Measurements from ENCODE around the gene SYT12.

SYT12 gene

DNA sequence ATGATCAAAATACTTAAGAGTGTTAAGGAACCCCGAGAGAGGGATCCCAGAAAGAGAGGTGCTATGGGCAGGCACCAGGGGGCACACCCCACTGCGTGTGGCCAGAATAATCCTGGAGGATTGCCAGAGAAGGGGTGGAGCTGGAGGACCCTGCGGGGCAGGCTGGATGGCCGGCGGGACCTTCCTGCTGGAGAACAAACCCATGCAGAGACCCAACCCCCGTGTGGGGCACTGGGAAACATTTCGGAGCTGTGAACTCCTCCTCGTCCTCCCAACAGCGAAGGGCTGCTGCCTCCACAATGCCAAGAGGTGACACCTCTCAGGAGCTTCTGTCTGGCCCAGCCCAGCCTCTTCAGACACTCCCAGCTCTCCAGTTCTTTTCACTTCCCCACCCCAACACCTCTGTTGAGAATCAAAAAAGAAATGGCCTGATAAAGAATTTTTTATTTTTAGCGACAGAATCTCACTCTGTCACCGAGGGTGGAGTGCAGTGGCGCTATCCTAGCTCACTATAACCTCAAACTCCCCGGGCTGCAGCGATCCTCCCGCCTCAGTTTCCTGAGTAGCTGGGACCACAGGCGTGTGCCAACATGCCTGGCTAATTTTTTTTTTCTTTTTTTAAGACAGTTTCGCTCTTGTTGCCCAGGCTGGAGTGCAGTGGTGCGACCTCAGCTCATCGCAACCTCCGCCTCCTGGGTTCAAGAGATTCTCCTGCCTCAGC, 59.3 kb downstream of the SYT12 start:
- no peak overlapping the region for H3K27ac ChIP-seq (ENCODE audit: low read depth, low read length)
- no peaks in the 10 kb centered on the region for H3K27me3 ChIP-seq (ENCODE audit: insufficient read depth, low read length)
- H3K9ac ChIP-seq (ENCODE audit: low read depth, low read length), result no peak overlapping the region
- peak overlapping the region; percentile 25; the same call in 1 of the 2 replicates for H3K4me3 ChIP-seq (ENCODE audit: low read length)
- no peaks in the 10 kb centered on the region for H3K4me1 ChIP-seq (ENCODE audit: insufficient read depth, low read length)
- no peaks in the 10 kb centered on the region for H3K9me3 ChIP-seq (ENCODE audit: insufficient read depth, low read depth, low read length)
- 53% methylated on average over 20 of the region's 20 CpGs for WGBS
- no peaks in the 10 kb centered on the region for H3K36me3 ChIP-seq (ENCODE audit: insufficient read depth, low read length)

DNA sequence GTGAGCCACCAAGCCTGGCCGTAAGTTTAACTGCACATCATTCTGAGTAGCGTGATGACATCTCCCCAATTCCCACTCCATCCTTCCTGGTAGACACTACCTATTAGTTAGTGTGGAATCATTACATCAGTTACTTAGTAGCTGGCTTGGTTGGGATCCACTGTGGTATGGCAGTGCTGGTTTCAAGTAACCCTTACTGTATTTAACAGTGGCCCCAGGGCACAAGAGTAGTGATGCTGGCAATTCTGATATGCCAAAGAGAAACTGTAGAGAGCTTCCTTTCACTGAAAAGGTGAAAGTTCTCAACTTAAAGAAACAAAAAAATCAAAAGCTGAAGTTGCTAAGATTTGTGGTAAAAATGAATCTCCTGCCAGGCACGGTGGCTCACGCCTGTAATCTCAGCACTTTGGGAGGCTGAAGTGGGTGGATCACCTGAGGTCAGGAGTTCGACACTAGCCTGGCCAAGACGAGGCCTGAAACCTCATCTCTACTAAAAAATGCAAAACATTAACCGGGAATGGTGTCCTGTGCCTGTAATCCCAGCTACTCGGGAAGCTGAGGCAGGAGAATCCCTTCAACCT, 60.9 kb downstream of the SYT12 start:
- no peaks in the 10 kb centered on the region for H3K27me3 ChIP-seq (ENCODE audit: insufficient read depth, low read length)
- no peak overlapping the region for H3K9ac ChIP-seq (ENCODE audit: low read depth, low read length)
- H3K4me3 ChIP-seq (ENCODE audit: low read length), result no peak overlapping the region
- H3K36me3 ChIP-seq (ENCODE audit: insufficient read depth, low read length), result no peaks in the 10 kb centered on the region
- no peaks in the 10 kb centered on the region for H3K9me3 ChIP-seq (ENCODE audit: insufficient read depth, low read depth, low read length)
- no peaks in the 10 kb centered on the region for H3K4me1 ChIP-seq (ENCODE audit: insufficient read depth, low read length)
- 89% methylated on average over 7 of the region's 8 CpGs for WGBS
- H3K27ac ChIP-seq (ENCODE audit: low read depth, low read length), result no peak overlapping the region

GRCh38 chr11:67085617-67086016, 62.7 kb downstream of the SYT12 start:
- Histone ChIP-seq H3K9ac (ENCODE audit: low read depth, low read length) (no peak overlapping the region), H3K27ac (ENCODE audit: low read depth, low read length) (no peak overlapping the region), H3K9me3 (ENCODE audit: insufficient read depth, low read depth, low read length) (no peaks in the 10 kb centered on the region), H3K4me3 (ENCODE audit: low read length) (no peak overlapping the region), H3K4me1 (ENCODE audit: insufficient read depth, low read length) (no peaks in the 10 kb centered on the region), H3K36me3 (ENCODE audit: insufficient read depth, low read length) (no peaks in the 10 kb centered on the region), H3K27me3 (ENCODE audit: insufficient read depth, low read length) (no peaks in the 10 kb centered on the region)
- WGBS, result 97% methylated on average over 5 of the region's 5 CpGs

GRCh38 chr11:67090717-67091116, 67.8 kb downstream of the SYT12 start:
- H3K4me1 ChIP-seq (ENCODE audit: insufficient read depth, low read length), result no peaks in the 10 kb centered on the region
- H3K36me3 ChIP-seq (ENCODE audit: insufficient read depth, low read length), result no peaks in the 10 kb centered on the region
- H3K27me3 ChIP-seq (ENCODE audit: insufficient read depth, low read length), result no peaks in the 10 kb centered on the region
- 95% methylated on average over 8 of the region's 8 CpGs for WGBS
- H3K27ac ChIP-seq (ENCODE audit: low read depth, low read length), result no peak overlapping the region
- no peak overlapping the region for H3K9ac ChIP-seq (ENCODE audit: low read depth, low read length)
- H3K9me3 ChIP-seq (ENCODE audit: insufficient read depth, low read depth, low read length), result no peaks in the 10 kb centered on the region
- H3K4me3 ChIP-seq (ENCODE audit: low read length), result no peak overlapping the region

DNA sequence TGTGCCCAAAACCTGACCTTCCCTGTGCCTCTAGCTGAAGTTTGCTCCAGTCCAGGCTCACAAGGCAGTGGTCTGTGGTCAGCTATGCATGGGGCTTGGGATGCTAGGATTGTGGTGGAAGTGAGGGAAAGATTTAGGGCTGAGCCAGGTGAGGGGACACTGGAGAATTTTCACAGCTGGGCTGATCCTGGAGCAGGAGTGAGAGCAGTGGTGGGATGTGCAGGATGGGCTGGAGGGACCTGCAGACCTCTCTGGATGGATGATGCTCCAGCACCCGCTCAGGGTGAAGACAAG, 72.2 kb downstream of the SYT12 start:
- WGBS, result 96% methylated on average over 1 of the region's 1 CpG
- no peaks in the 10 kb centered on the region for H3K36me3 ChIP-seq (ENCODE audit: insufficient read depth, low read length)
- no peaks in the 10 kb centered on the region for H3K4me1 ChIP-seq (ENCODE audit: insufficient read depth, low read length)
- H3K9ac ChIP-seq (ENCODE audit: low read depth, low read length), result no peak overlapping the region
- H3K27me3 ChIP-seq (ENCODE audit: insufficient read depth, low read length), result no peaks in the 10 kb centered on the region
- no peak overlapping the region for H3K27ac ChIP-seq (ENCODE audit: low read depth, low read length)
- H3K9me3 ChIP-seq (ENCODE audit: insufficient read depth, low read depth, low read length), result no peaks in the 10 kb centered on the region
- no peak overlapping the region for H3K4me3 ChIP-seq (ENCODE audit: low read length)

GRCh38 chr11:67098799-67099429, 76.0 kb downstream of the SYT12 start:
- no peak overlapping the region for H3K27ac ChIP-seq (ENCODE audit: low read depth, low read length)

DNA sequence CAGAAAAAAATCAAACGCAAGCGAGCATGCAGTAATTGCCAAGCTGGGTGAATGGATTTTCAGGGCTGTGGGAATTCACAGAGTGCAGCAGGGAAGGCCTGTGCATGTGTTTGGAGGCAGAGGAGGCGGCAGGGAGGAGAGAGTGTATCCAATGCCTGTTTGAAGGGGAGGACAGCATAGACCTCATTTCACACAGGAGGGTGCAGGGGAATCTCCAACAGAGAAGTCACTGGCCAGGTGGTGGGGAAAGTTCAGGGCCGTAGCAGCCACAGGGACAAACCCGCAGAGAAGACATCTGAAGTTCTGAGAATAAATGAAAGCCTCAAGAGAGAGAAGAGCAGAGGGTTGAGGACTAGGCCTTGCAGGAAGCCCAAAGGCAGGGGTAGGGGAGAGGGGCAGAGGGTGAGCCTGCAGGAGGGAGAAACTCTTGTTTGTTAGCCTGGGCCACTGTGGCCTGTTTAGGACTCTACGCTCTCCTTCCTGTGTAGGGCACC, 76.9 kb downstream of the SYT12 start:
- Histone ChIP-seq H3K36me3 (ENCODE audit: insufficient read depth, low read length) (no peaks in the 10 kb centered on the region), H3K9me3 (ENCODE audit: insufficient read depth, low read depth, low read length) (no peaks in the 10 kb centered on the region), H3K27me3 (ENCODE audit: insufficient read depth, low read length) (no peaks in the 10 kb centered on the region), H3K9ac (ENCODE audit: low read depth, low read length) (no peak overlapping the region), H3K27ac (ENCODE audit: low read depth, low read length) (no peak overlapping the region), H3K4me3 (ENCODE audit: low read length) (no peak overlapping the region), H3K4me1 (ENCODE audit: insufficient read depth, low read length) (no peaks in the 10 kb centered on the region)
- WGBS, result 92% methylated on average over 6 of the region's 6 CpGs

More at GRCh38 chr11:67098799-67099429, 76.0 kb downstream of the SYT12 start:
- Histone ChIP-seq H3K27me3 (ENCODE audit: insufficient read depth, low read length) (no peaks in the 10 kb centered on the region), H3K4me1 (ENCODE audit: insufficient read depth, low read length) (no peaks in the 10 kb centered on the region), H3K9ac (ENCODE audit: low read depth, low read length) (no peak overlapping the region), H3K9me3 (ENCODE audit: insufficient read depth, low read depth, low read length) (no peaks in the 10 kb centered on the region), H3K4me3 (ENCODE audit: low read length) (no peak overlapping the region), H3K36me3 (ENCODE audit: insufficient read depth, low read length) (no peaks in the 10 kb centered on the region)
- 89% methylated on average over 6 of the region's 6 CpGs for WGBS
